Activated CD4-positive, CD25-positive, alpha-beta regulatory T cell (primary cell): ENCODE data around the gene SCARF2.
A peak's percentile ranks its signal among the peaks of the same experiment; 100 is the strongest.
"Not testable (repeated sequence)": the region's sequence is repeated elsewhere in the genome, so short reads cannot be mapped to it uniquely, and the experiment has no call there.

Experiments used
- DNase-seq, 4 experiments: peaks; one replicate each; lab custom pipeline; 2025; lab: John Stamatoyannopoulos, UW

The SCARF2 gene

DNA sequence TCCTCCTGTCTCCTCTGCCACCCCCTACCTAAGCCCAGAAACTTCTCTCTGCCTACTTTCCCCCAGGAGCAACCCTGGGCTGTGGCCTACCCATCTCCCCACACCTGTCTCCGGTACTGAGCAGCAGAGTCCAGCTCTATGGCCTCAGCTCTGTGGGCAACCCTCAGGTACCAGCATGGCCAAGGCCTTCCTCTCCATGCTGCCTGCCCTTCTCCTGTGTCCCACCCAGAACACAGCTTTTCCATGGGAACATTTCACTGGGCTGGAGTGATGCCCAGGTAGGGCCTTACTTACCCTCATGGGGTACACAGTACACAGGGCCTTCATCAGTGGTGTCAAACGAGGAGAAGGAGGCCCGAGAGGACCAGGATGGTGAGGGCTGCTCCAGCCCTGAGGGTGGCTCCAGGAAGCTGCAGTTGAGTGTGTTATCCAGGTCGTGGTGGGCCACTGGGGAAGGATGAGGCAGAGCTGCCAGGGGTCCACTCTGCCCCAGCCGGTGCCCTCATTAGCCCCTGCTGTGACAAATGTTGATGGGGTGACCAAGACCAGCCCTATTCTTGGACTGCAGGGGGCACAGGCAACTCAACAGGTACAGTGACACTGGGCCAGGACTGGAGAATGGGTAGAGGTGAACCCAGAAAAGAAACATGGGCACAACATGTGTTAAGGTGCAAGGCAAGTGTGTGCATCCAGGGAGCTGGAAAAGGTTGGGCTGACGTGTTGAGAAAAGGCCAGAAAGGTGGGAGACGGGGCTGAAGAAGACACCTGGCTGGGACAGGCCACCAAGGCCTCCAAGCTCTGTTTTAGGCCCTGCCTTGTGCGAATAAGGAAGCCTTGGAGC, 10.3 kb downstream of the SCARF2 start:
- no peak for DNase-seq

- DNase-seq = no peak
Observed at GRCh38 chr22:20426259-20426615, 11.4 kb downstream of the SCARF2 start.

GRCh38 chr22:20425566-20426258, 11.9 kb downstream of the SCARF2 start:
- DNase-seq = no peak

DNA sequence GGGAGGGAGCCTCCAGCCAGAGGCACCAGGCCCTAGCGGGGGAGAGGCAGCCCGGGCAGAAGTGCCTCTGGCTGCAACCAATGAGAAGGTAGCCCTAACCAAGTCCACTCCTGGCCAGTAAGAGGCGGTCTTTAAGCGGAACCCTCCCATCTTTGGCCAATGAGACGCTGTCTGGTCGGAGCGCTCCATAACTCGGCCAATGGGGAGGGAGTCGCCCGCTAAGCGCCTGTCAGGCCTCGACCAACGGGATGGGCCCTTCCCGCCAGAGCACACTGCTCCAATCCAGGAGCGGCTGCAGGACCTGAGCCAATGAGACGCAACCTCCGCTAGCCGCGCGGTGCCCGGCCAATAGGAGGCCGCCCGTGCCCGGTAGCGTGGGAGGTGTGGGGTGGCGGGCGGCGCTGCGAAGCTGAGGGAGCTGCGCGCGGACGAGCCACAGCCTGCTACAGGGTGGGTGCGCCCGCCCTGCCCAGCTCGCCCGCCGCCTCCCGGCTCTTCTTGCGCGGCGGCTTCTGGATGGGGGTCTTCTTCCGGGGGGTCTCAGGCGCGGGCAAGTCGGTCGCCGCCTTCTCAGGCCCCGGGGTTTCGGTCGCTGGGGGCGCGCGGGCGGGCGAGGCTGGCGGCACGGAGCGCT, 12.6 kb downstream of the SCARF2 start:
- DNase-seq = no peak

GRCh38 chr22:20424568-20424931, 13.1 kb downstream of the SCARF2 start:
- DNase-seq = no peak

DNA sequence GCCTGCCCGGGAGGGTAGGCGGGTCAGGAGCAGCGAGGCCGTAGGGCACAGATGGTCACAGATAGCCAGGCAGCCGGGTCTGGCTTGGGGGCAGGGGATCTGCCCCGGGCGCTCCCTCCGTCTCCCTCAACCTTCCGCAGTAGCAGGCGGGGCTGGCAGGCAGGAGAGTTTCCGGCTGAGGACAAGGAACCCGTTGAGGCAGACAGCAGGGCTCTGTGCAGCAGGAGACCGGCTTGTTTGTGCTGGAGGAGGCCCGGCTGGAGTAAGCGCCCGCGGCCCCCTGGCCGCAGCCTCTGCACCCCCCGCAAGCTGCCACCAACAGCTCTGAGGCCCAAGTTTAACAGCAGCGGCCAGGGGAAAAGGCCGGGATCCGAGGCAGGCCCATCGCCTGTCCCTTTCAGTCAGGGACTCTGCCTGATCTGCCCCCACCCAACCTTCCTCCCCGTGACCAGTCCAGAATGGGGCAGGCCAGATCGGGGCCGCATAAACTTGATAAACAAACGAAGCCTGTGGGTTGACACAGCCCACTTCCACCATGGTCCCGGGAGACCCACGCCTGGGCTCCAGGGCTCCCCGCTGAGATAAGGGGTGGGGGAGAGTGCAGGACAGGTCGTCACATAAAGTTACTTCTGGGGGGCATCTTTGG, 13.6 kb downstream of the SCARF2 start:
- DNase-seq = no peak

GRCh38 chr22:20423008-20423905, 14.4 kb downstream of the SCARF2 start:
- no peak for DNase-seq

GRCh38 chr22:20422271-20423007, 15.2 kb downstream of the SCARF2 start:
- DNase-seq = no peak

DNA sequence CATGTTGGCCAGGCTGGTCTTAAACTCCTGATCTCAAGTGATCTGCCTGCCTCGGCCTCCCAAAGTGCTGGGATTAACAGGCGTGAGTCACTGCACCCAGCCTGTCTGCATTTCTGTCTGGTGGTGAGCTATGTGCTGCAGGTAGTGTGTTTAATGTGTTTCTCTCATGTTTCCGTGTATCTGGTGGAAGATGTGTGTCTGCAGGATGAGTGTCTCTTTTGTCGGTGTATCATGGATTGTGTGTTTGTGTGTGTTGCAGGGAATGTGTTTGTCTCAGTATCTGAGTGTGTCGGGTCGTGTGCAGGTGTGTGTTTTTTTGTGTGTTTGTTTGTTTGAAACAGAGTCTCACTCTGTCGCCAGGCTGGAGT, 16.1 kb downstream of the SCARF2 start:
- no peak for DNase-seq

DNA sequence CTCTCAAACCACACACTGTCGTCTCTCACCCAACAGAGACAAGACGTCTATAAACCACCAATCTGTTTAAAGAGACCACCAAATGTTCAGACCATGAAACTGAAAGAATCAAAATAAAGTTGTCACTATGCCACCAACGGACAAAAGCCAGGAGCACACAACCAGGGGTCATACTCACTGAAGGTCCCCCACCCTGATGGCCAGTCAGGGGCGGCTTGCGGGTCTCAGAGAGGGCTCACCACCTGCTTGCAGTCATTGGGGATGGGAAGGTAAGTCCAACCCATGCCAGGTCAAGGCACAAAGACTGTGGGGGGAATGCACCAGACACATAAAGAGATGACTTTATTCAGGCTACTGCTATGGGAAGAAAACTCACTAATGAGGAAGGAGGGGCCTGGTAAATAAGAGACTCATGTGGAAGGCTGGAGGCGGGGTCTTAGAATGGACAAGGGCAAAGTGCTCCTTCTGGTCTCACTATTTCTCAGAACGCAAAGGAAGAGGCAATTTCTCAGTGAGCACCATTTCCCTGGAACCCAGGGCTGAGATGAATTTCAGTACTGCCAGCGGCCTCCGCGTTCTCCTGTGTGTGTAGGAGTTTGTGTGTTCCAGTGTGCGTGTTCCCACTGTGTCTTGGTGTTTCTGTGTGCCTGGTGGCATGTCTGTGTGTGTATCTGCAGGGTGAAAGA, 17.3 kb downstream of the SCARF2 start:
- no peak for DNase-seq

DNA sequence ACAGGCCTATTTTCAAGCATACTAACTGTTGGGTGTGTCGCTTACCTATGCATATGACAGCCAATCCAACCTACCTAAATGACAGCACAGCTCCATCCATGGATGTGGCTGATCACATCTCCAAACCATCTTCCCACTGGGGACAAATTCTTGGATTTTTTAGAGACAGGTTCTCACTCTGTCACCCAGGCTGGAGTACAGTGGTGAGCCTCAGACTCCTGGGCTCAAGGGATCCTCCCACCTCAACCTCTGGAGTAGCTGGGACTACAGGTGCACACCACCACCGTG, 18.0 kb downstream of the SCARF2 start:
- no peak for DNase-seq

GRCh38 chr22:20418211-20418788, 19.3 kb downstream of the SCARF2 start:
- peak; percentile 17 to 54 (median 34) for DNase-seq

- not testable (repeated sequence) for DNase-seq
Observed at GRCh38 chr22:20415699-20416098, 21.9 kb downstream of the SCARF2 start.

GRCh38 chr22:20415241-20415640, 22.4 kb downstream of the SCARF2 start:
- DNase-seq = not testable (repeated sequence)

- DNase-seq = no peak
Observed at GRCh38 chr22:20414450-20414849, 23.2 kb downstream of the SCARF2 start.

DNA sequence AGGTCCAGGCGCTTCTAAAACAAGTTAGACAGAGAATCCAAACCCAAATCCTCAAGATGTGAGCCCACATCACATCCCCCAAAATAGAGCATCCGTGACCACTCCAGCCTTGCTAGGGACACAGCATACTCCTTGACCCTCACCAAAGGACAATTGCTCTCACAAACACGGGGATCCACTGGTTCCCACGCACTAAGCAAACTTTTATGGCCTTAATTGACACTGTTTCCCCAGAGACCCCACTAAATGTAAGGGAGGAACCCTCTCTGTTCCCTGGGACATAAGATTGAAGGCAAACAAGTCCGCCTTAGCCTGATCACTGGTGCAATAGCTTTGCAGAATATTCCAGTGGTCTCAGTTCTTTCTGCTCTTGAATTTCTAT, 23.6 kb downstream of the SCARF2 start:
- no peak for DNase-seq

DNA sequence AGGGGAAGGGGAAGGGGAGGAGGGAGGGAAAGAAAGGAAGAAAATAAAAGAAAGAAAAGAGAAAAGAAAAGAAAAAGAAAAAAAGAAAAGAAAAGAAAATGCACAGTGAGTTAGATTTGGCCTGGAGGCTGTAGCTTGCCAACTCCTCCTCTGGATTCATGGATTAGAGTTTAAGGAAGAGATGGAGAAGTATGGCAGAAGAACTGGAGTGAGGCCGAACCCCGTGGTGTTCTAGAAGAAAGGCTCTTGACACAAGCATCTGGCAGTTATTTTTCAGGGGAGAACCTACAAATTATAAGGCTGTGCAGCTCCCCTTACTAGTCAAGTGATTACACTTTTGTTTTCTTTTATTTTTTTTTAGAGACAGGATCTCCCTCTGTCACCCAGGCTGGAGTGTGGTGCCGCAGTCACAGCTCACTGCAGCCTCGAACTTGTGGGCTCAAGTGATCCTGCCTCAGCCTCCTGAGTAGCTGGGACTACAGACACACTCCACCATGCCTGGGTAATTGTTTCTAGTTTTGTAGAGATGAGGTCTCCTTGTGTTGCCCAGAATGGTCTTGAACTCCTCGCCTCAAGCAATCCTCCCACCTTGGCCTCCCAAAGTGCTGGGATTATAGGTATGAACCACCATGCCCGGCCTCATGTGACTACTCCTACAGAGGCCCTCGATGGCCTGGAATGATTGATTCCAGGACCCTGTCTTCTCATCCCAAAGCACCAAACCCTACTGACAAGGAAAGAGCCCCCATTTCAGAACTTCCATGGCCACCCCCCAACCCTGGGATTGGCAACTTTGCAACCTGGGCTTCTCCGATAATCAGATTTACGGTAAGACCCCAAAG, 24.2 kb downstream of the SCARF2 start:
- DNase-seq = no peak

DNA sequence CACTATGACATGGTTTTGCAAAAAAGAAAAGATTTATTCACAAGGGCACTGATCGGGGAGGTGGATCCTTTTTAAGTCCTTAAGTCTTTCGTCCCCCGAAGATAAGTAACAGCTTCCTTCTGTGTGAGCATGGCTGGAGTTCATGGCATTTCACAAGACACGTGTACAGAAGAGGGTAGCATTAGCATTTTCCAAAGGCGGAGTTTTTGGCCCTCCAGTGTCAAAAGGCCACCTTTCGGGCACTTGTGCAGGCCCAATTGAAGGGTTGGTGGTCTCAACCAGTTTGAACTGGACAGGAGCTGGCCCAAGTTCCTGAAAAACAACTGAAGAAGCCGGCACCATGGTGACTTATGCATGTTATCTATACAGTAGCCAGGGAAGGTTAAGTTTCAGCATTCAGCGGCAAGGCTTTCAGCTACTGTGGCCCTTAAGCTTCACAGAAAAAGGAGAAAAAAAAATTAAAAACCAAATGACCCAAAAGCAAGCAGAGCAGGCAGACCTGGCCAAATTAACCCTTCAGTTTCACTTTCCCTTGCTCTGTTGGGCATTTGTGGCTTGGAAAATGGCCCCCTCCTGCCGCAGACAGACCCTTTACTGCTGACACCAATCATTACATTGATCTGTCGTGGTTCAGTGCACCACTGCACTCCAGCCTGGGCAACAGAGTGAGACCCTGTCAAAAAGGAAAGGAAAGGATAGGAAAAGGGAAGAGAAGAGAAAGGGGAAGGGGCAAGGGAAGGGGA, 25.0 kb downstream of the SCARF2 start:
- no peak for DNase-seq

- DNase-seq = not testable (repeated sequence)
Observed at GRCh38 chr22:20409385-20409784, 28.2 kb downstream of the SCARF2 start.
